Activated T-cell treated with anti-CD3 and anti-CD28 coated beads for 4 hours (primary cell): ENCODE results near the gene EVA1C.
A peak's percentile ranks its signal among the peaks of the same experiment; 100 is the strongest.

ENCODE experiments used
- DNase-seq: peaks from one replicate; pipeline ENCODE4 v3.0.0-alpha.2; 2020

EVA1C gene

DNA sequence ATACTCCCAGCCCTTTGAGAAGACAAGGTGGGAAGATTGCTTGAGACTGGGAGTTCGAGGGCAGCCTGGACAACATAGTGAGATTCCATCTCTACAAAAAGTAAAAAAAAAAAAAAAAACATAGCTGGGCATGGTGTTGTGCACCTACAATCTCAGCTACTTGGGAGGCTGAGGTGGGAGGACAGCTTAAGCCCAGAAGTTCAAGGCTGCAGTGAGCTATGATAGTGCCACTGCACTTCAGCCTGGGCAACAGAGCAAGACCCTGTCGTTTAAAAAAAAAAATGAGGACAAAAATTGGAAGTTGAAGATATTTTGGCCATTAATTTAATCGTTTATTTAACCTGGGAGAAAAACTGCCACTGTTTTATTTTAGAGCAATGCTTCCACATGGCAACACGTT lies 20.8 kb upstream of the EVA1C start:
- DNase-seq: no peak

DNA sequence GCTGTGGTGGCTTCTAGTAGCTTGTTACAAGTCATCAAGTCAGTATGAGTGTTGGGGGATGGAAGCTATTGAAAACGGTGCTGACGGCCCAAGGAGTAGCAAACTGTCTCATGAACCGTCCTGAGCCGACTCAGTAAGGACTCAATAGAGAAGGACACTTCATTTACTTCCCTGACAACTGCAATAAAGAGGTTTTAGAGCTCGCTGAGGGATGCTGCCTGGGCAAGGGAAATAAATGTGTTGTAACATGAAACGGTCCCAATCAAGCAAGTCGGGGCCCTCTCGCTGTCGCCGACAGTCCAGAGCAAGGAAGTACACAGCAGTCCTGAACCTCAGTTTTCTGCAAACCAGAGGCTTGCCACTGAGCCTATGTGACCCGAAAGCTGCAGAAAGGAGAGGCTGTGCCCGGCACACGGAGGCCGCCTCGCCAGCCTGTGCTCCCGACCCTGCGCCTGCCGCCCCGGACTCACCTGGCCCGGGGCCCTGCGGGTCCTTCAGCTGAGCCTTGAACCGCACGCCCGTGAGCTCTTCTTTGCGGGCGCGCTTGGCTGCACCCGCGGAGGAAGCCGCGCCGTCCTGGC lies 20.1 kb upstream of the EVA1C start:
- DNase-seq: no peak

GRCh38 chr21:32392880-32393676 lies 19.4 kb upstream of the EVA1C start, which contains the start of gene URB1:
URB1 (minus strand) TSS chr21:32393012; CDS start chr21:32392910, 102 bp downstream.
- DNase-seq: peak; percentile 97

- DNase-seq: no peak
Measured at GRCh38 chr21:32393677-32394001, 18.9 kb upstream of the EVA1C start.

DNA sequence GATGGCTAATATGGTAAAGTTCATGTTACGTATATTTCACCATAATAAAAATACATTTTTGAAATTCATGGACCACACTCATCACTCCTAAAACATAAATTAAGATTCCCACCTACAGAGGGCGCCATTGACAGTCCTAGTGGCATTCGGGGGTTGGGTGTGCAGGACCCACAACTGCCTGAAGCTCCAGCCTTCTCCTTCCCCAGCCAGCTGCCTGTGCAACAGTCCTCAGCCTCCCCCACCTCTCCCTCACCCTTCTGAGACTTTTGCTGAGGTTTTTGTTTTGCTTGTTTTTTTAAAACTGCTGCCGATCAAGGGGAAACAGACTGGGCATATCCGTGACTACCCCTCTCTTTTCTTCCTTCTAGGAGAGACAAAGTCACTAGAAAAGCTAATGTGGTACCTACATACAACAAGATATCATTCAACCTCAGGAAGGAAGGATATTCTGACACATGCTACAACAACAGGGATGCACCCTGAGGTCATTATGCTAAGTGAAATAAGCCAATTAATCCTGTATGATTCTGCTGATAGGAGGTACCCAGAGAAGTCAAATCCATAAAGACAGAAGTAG lies 9.2 kb upstream of the EVA1C start:
- peak; percentile 55 for DNase-seq

- no peak for DNase-seq
Measured at GRCh38 chr21:32406405-32406804, 6.1 kb upstream of the EVA1C start.

DNA sequence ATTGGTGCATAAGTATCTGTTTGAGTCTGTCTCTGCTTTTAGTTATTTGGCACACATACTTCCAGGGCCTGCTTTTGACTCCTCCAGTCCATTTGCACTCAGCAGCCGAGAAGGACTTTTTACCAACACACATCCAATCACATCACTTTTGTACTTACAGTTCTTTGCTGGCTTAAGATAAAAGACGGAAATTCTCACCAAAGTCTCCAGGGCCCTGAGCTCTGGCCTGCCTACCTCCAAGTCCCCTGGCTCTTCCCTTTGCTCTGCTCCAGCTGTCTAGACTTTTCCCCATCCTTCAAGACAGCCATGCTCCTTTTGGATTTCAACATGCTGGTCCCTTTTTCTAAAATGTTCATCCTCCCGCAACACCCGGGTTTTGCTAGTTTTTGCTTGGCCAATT lies 2.2 kb upstream of the EVA1C start:
- no peak for DNase-seq

GRCh38 chr21:32410916-32411315 lies 1.6 kb upstream of the EVA1C start:
- DNase-seq: no peak

DNA sequence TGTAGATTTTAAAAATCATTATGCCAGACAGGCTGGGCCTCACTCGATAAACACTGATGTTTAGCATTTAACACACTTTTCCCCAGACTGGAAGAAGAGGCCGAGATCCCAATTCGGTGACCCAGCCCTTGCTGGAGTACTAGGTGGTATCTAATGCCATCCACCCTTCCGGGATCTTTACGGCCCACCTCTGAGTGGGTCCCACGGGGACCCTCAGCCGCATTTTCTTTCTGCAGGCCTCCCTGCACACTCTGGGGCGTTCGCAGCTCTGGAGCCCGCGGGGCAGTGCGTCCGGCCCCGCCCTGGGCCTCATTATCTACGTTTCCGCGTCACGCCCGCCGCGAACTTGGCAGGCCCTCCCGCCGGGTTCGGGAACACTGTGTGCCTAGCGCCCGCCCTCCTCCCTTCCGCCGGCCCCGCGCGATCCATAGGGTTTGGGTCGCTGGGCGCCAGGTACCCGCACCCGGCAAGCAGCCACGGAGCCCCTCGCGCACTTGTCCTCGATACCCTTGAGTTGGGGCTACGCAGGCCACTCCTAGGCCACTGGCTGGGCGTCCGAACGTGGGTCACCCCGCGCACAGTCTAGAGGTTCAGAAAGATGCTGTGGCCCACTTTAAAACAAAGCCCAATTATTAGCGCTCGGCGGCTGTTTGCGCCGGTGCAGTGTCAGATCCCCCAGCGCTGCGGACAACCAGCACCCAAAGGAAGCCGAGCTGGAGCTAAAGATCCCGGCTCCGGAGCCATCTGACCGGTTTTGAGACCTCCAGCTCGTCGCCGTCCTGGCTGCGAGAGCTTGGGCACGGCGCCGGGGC lies 950 bp upstream of the EVA1C start:
- DNase-seq: peak; percentile 46

DNA sequence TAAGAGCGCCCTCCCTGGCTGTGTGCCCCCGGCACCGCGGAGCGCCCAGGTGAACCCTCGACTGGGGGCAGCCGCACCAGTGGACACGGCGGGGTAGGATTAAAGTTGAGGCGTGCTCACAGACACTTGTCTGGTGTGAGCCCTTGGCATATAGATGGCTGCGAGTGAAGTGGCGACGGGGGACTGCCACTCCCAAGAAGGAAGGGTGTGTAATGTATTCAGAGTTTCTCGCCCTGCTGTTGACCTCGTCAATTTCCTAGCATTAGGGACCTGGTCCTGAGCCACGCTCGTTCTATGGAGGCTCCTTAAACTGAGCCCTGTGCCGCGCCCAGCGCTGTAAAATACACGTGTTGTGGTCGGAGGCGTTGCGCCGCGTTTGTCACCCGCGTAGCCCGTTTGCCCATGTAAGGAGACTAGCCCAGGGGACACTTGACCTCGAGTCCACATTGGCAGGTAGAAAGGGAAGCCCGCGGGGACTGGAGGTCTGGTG lies 554 bp downstream of the EVA1C start:
- no peak for DNase-seq

DNA sequence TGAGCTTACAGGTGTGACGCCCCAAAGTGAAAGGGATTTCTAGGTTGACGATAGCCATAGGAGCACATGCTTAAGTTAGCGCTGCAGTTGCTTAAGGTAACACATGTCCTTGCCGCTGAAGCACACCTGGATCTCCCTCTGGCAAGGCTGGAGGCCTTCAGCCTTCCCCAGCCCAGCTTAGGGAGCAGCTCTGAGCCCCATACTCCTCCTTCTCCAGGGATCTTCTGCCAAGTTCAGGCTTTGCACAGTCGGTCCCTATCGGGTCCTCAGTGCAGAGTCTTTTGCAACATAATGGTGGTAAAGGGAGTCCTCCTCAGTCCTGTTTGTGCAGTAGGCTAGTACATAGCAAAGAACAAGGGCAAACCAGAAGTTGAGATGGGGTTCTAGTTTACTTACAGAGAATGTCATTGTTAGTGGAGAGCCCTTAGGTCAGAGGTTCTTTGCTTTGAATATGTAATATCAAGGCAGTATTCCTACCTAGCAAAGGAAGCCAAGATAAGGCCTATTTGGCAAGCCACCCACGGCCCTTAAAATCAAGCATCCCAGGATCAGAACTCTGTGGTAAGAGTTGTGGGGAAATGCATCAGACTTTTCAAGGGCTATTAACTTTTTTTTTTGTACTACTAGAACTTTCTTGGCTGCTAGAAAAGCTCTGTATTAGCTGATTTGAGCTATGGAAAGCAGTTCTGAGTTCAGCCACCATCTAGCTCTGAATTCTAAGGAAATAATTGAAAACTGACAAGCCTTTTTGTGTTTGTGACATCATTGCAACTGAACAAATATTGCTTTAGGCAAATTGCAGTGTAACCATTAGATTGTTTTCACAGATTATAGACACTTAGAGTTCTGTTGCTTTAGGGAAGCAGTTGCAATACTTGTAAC lies 1.4 kb downstream of the EVA1C start:
- DNase-seq: no peak

- DNase-seq: no peak
Measured at GRCh38 chr21:32414579-32415358, 2.3 kb downstream of the EVA1C start.

DNA sequence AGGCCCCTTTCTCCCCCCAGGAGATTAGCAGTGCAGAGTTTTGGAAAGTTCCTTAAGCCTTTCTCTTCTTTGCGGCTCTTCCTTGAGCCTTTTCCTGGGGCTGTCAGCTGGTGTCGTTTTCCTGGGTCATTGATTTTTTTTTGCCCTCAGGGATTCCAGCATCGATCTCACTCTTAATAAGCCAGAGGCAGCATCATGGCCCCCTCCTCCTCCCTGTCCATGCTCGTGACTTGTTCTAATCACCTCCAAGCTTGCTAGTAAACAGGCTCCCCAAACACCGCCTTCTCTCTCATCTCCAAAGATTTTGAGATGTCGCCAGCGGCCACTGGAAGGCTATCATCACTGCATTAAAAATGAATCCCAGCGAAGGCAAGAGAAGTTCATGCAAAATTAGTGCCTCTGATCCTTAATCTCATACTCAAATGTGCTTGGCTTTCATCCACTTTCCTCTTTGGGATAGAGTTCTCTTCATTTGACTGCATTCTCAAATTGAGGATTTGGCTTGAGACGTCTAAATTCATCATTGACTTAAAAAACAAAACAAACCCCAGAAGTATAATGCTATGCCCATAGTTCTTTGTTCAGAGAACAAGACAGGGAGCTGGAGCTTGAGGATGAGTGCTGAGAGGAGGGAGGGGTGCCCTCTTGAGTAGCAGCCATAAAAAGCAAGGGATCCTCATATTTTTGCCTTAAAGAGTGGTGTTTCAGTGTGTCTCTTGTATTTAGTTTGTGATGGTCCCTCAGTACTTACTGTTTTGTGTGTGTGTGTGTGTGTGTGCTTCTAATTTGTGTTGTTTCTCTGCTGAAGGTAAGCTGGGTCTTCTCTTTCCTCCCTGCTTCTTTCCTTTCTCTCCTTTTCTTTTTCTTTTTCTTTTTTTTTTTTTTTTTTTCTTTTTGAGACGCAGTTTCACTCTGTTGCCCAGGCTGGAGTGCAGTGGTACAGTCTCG lies 3.2 kb downstream of the EVA1C start:
- no peak for DNase-seq

- no peak for DNase-seq
Measured at GRCh38 chr21:32418146-32418545, 5.6 kb downstream of the EVA1C start.

- DNase-seq: no peak
Measured at GRCh38 chr21:32422064-32422463, 9.6 kb downstream of the EVA1C start.

DNA sequence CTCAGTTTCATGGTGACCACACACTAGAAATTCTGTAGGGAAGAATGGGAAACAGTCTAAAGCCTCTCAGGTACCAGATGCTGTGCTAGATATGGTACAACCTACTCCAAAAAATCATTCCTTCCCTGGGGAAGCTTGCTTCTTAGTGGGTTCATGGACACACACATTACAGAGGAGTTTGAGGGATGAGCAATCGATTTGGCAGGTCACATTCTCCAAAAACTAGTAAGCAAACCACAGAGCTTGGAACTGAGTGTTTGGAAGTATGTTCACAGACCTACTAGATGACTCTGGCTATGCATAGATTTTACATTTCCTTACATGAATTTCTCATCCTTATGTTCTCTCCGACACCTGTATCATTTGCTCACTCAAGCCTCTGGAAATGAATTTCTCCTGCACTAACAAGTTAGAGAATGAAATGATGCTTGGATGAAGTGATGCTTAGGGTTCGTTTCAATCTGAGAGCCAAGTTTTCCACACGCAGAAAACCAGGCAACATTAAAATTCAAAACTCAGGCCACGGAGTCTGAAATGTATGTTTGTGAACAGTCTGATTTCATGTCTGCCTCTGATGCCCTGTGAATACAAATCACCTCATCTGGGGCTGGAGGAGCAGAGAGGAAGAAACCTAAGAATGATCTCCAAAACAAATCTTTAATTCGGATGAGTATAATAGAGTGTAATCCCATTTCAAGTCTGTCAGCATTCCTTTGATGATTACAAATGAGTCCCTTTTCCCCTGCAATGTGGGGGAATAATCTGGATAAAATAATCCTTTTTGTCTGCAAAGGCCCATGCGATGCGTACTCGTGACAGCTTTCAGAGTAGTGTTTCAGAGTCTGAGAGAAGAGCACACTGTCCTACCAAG lies 11.0 kb downstream of the EVA1C start:
- no peak for DNase-seq

DNA sequence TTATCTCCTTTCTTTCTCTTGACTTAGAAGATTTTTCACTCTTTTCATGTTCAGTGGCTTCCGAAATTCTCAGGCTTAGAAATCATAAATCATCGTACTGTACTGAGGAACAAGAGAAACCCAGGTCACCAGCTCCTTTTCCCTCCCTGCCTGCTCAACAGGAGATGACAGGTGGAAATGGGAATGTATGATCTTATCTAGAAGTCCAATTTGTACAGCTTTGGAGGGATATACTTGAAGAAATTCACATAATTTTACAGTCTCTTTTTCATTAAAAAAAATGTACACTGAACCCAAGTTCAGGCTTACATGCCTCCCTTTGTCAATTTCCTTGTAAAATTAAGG lies 11.7 kb downstream of the EVA1C start:
- no peak for DNase-seq

DNA sequence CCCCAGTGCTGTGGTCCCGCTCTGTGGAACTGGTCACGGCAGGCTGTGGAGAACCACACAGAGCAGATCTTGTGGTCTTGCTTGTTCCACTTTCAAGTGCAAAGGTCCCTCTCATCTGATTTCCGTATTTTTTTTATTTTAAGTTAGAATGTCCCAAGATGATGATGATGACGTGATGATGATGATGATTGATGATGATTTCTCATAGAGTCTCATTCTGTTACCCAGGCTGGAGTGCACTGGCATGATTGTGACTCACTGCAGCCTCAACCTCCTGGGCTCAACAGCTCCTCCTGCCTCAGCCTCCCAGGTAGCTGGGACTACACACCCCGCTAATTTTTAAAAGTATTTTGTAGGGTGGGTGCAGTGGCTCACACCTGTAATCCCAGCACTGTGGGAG lies 12.2 kb downstream of the EVA1C start:
- DNase-seq: no peak

DNA sequence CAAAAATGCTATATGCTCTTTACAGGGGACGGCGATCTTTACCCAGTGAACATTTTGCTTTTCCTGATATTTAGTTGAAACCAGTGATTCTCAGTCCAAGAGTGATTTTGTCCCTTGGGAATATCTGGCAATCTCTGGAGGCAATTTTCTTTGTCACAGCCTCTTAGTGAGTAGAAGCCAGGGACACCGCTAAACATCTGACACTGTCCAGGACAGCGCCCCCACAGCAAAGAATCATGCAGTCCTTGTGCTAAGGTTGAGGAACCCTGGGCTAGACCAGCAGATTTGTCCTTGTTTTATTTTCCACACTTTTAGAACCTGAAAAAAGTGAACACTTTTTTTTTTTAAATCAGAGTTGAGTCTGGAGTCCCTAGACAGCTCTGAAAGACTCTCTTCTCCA lies 13.1 kb downstream of the EVA1C start:
- DNase-seq: no peak
